ENCODE measurements around the gene ETV5.

Gene ETV5

DNA sequence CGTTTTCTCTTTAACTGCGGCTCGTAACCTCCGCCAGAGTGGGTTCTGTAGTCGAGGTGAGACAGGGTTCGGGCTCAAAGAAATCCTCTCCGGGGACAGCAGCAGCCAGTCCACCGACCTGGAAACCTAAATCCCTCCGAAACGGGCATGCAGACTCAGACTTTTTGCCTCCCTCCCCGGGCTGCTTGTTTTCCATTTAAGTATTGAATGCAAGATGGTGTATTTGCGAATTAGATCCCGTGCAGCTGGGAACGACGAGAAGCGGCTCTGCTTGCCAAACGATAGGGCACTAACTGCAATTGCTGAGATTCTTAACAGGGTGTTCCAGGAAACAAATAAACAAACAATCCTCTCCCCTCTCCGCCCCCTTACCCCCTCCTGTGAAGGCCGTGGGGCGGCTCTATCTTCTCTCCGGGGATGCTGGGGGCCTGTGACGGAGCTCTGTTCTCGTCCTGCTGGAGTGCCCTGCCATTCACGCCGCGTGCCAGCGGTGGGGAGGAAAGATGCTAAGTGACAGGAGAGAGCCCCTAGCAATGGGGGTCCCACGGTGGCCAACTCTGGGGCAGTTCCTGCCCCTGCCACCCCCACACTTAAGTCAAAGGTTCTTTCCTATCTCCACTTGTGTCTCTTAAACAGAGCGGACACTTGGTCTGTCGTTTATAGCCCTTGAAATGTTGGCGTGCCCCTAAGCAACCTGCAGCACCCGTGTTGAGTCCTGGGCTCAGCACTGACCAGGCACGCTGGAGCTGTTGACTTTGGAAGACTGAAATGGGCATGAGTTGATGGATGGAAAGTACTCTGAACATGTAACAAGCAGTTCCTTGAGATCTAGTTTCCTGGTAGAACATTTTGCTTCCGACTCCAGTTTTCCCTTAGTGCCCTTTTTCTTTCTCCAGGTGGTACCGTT, 1.3 kb upstream of the ETV5 start:
- H3K9me3 ChIP-seq (ENCODE audit: control insufficient read depth, insufficient read depth, low read depth, low read length), result no peaks in the 10 kb centered on the region
- H3K27ac ChIP-seq (ENCODE audit: extremely low read depth, low read depth, low read length), result no peak overlapping the region
- peak overlapping the region; percentile 63 for H3K4me3 ChIP-seq (ENCODE audit: low read depth, low read length)
- ChIA-PET CTCF (interaction anchor here (0.6 kb wide), 2 partner anchors 20 to 93 kb away, joined by 3 to 6 read pairs; no protein-coding TSS in a partner anchor), POLR2A (interaction anchor here (1.5 kb wide), 1 partner anchor 149 kb away, joined by 3 read pairs; no protein-coding TSS in a partner anchor)
- TF ChIP-seq SP7 (tag by site-specific recombination; IDR thresholded peaks at IDR 0.05) (peak; percentile 34; the same call in 1 of the 2 replicates), ZNF138 (tag by site-specific recombination; IDR thresholded peaks at IDR 0.05; ENCODE audit: borderline replicate concordance) (no peak), WT1 (tag by site-specific recombination; IDR thresholded peaks at IDR 0.05) (peak; percentile 73), ZFHX2 (tag by site-specific recombination; conservative IDR thresholded peaks at IDR 0.05) (0 out of 2 replicates have a peak, but pooled peaks have one; percentile 8), ZIC2 (tag by site-specific recombination; IDR thresholded peaks at IDR 0.05) (peak; percentile 95), KLF9 (tag by site-specific recombination; IDR thresholded peaks at IDR 0.05; ENCODE audit: low read depth) (peak; percentile 32), ZNF585B (tag by site-specific recombination; IDR thresholded peaks at IDR 0.05) (no peak), ZNF48 (tag by site-specific recombination; IDR thresholded peaks at IDR 0.05) (no peak), ZNF324 (tag by site-specific recombination; IDR thresholded peaks at IDR 0.05) (no peak), ZBTB48 (tag by site-specific recombination; IDR thresholded peaks at IDR 0.05) (peak; percentile 44; the same call in 1 of the 2 replicates), ZNF610 (tag by site-specific recombination; IDR thresholded peaks at IDR 0.05; ENCODE audit: borderline replicate concordance) (no peak), GLIS1 (tag by site-specific recombination; IDR thresholded peaks at IDR 0.05) (peak; percentile 76), ZNF433 (tag by site-specific recombination; IDR thresholded peaks at IDR 0.05; ENCODE audit: low read depth) (no peak), GLIS2 (tag by site-specific recombination; IDR thresholded peaks at IDR 0.05) (peak; percentile 78), ZBTB20 (tag by site-specific recombination; IDR thresholded peaks at IDR 0.05) (peak; percentile 43; the same call in 1 of the 2 replicates), ZNF24 (tag by site-specific recombination; IDR thresholded peaks at IDR 0.05) (no peak), ZNF335 (tag by site-specific recombination; conservative IDR thresholded peaks at IDR 0.05) (peak; percentile 50)
- TF ChIP-seq, protein P1, sequence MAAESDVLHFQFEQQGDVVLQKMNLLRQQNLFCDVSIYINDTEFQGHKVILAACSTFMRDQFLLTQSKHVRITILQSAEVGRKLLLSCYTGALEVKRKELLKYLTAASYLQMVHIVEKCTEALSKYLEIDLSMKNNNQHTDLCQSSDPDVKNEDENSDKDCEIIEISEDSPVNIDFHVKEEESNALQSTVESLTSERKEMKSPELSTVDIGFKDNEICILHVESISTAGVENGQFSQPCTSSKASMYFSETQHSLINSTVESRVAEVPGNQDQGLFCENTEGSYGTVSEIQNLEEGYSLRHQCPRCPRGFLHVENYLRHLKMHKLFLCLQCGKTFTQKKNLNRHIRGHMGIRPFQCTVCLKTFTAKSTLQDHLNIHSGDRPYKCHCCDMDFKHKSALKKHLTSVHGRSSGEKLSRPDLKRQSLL (tag by site-specific recombination; IDR thresholded peaks at IDR 0.05), result peak; percentile 90
- TF ChIP-seq, protein P2, sequence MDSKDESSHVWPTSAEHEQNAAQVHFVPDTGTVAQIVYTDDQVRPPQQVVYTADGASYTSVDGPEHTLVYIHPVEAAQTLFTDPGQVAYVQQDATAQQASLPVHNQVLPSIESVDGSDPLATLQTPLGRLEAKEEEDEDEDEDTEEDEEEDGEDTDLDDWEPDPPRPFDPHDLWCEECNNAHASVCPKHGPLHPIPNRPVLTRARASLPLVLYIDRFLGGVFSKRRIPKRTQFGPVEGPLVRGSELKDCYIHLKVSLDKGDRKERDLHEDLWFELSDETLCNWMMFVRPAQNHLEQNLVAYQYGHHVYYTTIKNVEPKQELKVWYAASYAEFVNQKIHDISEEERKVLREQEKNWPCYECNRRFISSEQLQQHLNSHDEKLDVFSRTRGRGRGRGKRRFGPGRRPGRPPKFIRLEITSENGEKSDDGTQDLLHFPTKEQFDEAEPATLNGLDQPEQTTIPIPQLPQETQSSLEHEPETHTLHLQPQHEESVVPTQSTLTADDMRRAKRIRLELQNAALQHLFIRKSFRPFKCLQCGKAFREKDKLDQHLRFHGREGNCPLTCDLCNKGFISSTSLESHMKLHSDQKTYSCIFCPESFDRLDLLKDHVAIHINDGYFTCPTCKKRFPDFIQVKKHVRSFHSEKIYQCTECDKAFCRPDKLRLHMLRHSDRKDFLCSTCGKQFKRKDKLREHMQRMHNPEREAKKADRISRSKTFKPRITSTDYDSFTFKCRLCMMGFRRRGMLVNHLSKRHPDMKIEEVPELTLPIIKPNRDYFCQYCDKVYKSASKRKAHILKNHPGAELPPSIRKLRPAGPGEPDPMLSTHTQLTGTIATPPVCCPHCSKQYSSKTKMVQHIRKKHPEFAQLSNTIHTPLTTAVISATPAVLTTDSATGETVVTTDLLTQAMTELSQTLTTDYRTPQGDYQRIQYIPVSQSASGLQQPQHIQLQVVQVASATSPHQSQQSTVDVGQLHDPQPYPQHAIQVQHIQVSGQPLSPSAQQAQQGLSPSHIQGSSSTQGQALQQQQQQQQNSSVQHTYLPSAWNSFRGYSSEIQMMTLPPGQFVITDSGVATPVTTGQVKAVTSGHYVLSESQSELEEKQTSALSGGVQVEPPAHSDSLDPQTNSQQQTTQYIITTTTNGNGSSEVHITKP (tag by site-specific recombination; IDR thresholded peaks at IDR 0.05), result peak; percentile 96
- TF ChIP-seq, protein P3, sequence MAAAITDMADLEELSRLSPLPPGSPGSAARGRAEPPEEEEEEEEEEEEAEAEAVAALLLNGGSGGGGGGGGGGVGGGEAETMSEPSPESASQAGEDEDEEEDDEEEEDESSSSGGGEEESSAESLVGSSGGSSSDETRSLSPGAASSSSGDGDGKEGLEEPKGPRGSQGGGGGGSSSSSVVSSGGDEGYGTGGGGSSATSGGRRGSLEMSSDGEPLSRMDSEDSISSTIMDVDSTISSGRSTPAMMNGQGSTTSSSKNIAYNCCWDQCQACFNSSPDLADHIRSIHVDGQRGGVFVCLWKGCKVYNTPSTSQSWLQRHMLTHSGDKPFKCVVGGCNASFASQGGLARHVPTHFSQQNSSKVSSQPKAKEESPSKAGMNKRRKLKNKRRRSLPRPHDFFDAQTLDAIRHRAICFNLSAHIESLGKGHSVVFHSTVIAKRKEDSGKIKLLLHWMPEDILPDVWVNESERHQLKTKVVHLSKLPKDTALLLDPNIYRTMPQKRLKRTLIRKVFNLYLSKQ (tag by site-specific recombination; IDR thresholded peaks at IDR 0.05; ENCODE audit: borderline replicate concordance), result no peak
- TF ChIP-seq, protein P4, sequence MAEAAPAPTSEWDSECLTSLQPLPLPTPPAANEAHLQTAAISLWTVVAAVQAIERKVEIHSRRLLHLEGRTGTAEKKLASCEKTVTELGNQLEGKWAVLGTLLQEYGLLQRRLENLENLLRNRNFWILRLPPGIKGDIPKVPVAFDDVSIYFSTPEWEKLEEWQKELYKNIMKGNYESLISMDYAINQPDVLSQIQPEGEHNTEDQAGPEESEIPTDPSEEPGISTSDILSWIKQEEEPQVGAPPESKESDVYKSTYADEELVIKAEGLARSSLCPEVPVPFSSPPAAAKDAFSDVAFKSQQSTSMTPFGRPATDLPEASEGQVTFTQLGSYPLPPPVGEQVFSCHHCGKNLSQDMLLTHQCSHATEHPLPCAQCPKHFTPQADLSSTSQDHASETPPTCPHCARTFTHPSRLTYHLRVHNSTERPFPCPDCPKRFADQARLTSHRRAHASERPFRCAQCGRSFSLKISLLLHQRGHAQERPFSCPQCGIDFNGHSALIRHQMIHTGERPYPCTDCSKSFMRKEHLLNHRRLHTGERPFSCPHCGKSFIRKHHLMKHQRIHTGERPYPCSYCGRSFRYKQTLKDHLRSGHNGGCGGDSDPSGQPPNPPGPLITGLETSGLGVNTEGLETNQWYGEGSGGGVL (tag by site-specific recombination; IDR thresholded peaks at IDR 0.05), result peak; percentile 77
- TF ChIP-seq, protein P5, sequence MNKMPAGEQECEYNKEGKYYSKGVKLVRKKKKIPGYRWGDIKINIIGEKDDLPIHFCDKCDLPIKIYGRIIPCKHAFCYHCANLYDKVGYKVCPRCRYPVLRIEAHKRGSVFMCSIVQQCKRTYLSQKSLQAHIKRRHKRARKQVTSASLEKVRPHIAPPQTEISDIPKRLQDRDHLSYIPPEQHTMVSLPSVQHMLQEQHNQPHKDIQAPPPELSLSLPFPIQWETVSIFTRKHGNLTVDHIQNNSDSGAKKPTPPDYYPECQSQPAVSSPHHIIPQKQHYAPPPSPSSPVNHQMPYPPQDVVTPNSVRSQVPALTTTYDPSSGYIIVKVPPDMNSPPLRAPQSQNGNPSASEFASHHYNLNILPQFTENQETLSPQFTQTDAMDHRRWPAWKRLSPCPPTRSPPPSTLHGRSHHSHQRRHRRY (tag by site-specific recombination; IDR thresholded peaks at IDR 0.05), result no peak
- no peaks in the 10 kb centered on the region for H3K36me3 ChIP-seq (ENCODE audit: control insufficient read depth in 2 of 2, insufficient read depth in 1 of 2, low read length in 2 of 2)
- H3K4me1 ChIP-seq (ENCODE audit: control insufficient read depth, insufficient read depth, low read length), result peaks cover 7% of the 10 kb centered on the region; the same call in 1 of the 2 replicates
